GM12892 (cell line): ENCODE results near the gene ZCCHC4.

Experiments
- POLR2A ChIP-seq: IDR thresholded peaks from 2 replicates; pipeline ENCODE4 v1.6.1; 2011; ENCODE audit warnings: low read depth, low read length, control low read depth
- POLR2AphosphoS5 ChIP-seq: IDR thresholded peaks from 2 replicates; pipeline ENCODE4 v1.6.1; 2011; ENCODE audit warnings: low read depth, low read length, control low read depth
- TAF1 ChIP-seq: IDR thresholded peaks from 2 replicates; pipeline ENCODE4 v1.6.1; 2011; ENCODE audit warnings: low read depth, mild to moderate bottlenecking, control low read depth, low read length, borderline replicate concordance

- TF ChIP-seq POLR2A (no peak), POLR2AphosphoS5 (no peak), TAF1 (no peak)
These were observed 48.7 kb downstream of the ZCCHC4 start for GRCh38 chr4:25361253-25361652.
